ENCODE results near the gene ZNF530. TPM values are rescaled to one million over a fixed set of nuclear protein-coding genes. Genes with fewer than 3 reads are reported as not detected.

Gene ZNF530
- total RNA-seq, result 3.8 and 5.0 TPM in 2 replicates

GRCh38 chr19:57599761-57600383 lies at the start of gene ZNF530:
Gene ZNF530 (plus strand): TSS chr19:57599885. CDS start chr19:57604346, 4,461 bp downstream.

GRCh38 chr19:57559404-57560025 lies 40.2 kb upstream of the ZNF530 start, which contains the start of gene ZNF550:
Gene ZNF550 (minus strand): TSS chr19:57559863. CDS start chr19:57559682, 181 bp downstream.

GRCh38 chr19:57578487-57579205 lies 21.0 kb upstream of the ZNF530 start, which contains the start of gene ZNF416:
Gene ZNF416 (minus strand): TSS chr19:57578911. CDS start chr19:57578704, 207 bp downstream.

GRCh38 chr19:57583521-57584416 lies 15.9 kb upstream of the ZNF530 start, which contains the start of gene ZIK1:
Gene ZIK1 (plus strand): TSS chr19:57584145. CDS start chr19:57584357, 212 bp downstream.

GRCh38 chr19:57613941-57614743 lies 14.5 kb downstream of the ZNF530 start, which contains the start of gene ZNF134:
Gene ZNF134 (plus strand): TSS chr19:57614242. CDS start chr19:57619469, 5,227 bp downstream.

GRCh38 chr19:57632987-57633831 lies 33.5 kb downstream of the ZNF530 start, which contains the start of gene ZNF211:
Gene ZNF211 (plus strand): TSS chr19:57633168. CDS start chr19:57633347, 179 bp downstream.

Other genes starting within 250 kb of the ZNF530 start
- gene ZNF304, start 248.6 kb upstream of the ZNF530 start, total RNA-seq, result 13.5 and 14.8 TPM in 2 replicates
- gene TRAPPC2B, start 236.3 kb upstream of the ZNF530 start, total RNA-seq, result 7.5 and 10.9 TPM in 2 replicates
- 2.9 and 3.9 TPM in 2 replicates for gene ZNF547, start 236.3 kb upstream of the ZNF530 start, total RNA-seq
- gene ZNF548, start 210.0 kb upstream of the ZNF530 start, total RNA-seq, result 25.4 and 30.2 TPM in 2 replicates
- 14.7 and 14.8 TPM in 2 replicates for gene ZNF17, start 188.7 kb upstream of the ZNF530 start, total RNA-seq
- 7.6 and 9.8 TPM in 2 replicates for gene ZNF749, start 164.6 kb upstream of the ZNF530 start, total RNA-seq
- 0.49 and 0.81 TPM in 2 replicates for gene VN1R1, start 142.7 kb upstream of the ZNF530 start, total RNA-seq
- 21.7 and 23.2 TPM in 2 replicates for gene ZNF772, start 122.3 kb upstream of the ZNF530 start, total RNA-seq
- gene ZNF419, start 112.1 kb upstream of the ZNF530 start, total RNA-seq, result 12.0 and 13.1 TPM in 2 replicates
- gene ZNF773, start 99.9 kb upstream of the ZNF530 start, total RNA-seq, result 24.3 and 31.8 TPM in 2 replicates
- 7.0 and 8.8 TPM in 2 replicates for gene ZNF549, start 72.5 kb upstream of the ZNF530 start, total RNA-seq
- 7.3 and 9.4 TPM in 2 replicates for gene ZNF550, start 40.0 kb upstream of the ZNF530 start, total RNA-seq
- gene ZNF416, start 21.0 kb upstream of the ZNF530 start, total RNA-seq, result 11.2 and 11.3 TPM in 2 replicates
- 11.5 and 13.8 TPM in 2 replicates for gene ZIK1, start 15.7 kb upstream of the ZNF530 start, total RNA-seq
- 33.9 and 40.4 TPM in 2 replicates for gene ZNF134, start 14.4 kb downstream of the ZNF530 start, total RNA-seq
- gene ZNF211, start 33.3 kb downstream of the ZNF530 start, total RNA-seq, result 9.2 and 9.6 TPM in 2 replicates
- gene ZSCAN4, start 69.0 kb downstream of the ZNF530 start, total RNA-seq, result not detected in 2 replicates
- 12.6 and 13.6 TPM in 2 replicates for gene ZNF551, start 82.1 kb downstream of the ZNF530 start, total RNA-seq
- 6.0 and 7.6 TPM in 2 replicates for gene ZNF154, start 109.3 kb downstream of the ZNF530 start, total RNA-seq
- 9.6 and 10.1 TPM in 2 replicates for gene ZNF671, start 127.7 kb downstream of the ZNF530 start, total RNA-seq
- 16.0 and 19.5 TPM in 2 replicates for gene ZNF776, start 146.9 kb downstream of the ZNF530 start, total RNA-seq
- 15.3 and 17.0 TPM in 2 replicates for gene ZNF586, start 169.8 kb downstream of the ZNF530 start, total RNA-seq
- gene ZNF552, start 215.0 kb downstream of the ZNF530 start, total RNA-seq, result 4.5 and 6.0 TPM in 2 replicates
- 25.1 and 29.4 TPM in 2 replicates for gene ZNF587B, start 230.4 kb downstream of the ZNF530 start, total RNA-seq
- 34.4 and 52.9 TPM in 2 replicates for gene ZNF587, start 250.0 kb downstream of the ZNF530 start, total RNA-seq